ENCODE results near the gene PHOSPHO2.

DNA sequence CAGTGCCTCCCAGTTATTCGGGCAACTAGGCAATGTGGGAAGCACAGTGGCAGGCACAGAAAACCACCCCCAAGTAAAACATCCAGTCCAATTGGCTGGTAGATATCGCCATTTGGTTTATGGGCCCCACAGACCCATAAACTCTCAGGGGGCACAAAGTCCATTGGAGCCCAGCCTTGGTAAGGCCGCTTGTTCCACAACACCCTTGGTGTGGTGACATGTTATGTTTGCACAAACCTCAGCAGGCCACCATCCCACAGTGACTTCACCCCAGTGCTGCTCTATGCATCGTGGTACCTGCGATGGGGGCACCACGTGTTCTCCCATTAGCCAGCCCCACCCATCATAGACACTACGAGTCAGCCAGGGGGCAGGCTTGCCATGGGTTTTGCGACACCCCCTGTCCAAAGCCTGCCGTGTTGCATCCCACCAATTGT lies 18.5 kb downstream of the PHOSPHO2 start:
- TF ChIP-seq CTCF (IDR thresholded peaks at IDR 0.05) (no peak), EP300 (IDR thresholded peaks at IDR 0.05) (no peak), POLR2A (IDR thresholded peaks at IDR 0.05) (no peak), POLR2AphosphoS5 (IDR thresholded peaks at IDR 0.05) (no peak)
